ENCODE measurements around the gene UCKL1.
"Not testable (repeated sequence)": the region's sequence is repeated elsewhere in the genome, so short reads cannot be mapped to it uniquely, and the experiment has no call there.

The UCKL1 gene

DNA sequence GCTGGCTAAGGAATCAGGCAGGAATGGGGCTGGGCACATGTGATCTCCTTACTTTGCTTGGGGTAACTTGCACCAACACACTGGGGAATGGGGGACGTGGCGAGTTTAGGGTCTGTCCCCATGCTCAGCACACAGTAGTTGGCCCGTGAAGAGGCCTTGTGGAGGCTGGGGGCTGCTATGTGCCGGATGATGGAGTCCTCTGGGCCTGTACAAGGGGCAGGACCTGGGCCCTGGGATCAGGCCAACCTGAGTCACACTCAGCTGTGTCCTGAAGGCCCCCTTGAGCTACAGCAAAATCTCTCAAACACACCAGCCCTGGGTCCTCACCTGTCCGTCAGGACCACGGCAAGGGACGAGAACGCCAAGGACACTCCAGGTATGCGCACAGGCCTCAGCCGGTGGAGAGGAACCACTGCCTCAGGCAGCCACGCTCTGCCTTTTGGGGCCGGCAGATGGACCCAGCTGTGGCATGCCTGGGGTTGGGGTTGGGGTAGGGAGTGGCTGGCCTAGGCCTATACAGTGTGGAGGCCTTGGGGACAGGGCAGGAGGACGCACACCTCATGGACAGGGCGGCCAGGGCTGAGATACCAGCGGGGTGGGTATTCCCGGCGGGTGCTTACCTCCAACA, 11.1 kb downstream of the UCKL1 start:
- DNase-seq (ENCODE audit: insufficient read length, low spot score): no peak
- peak; percentile 79 for FAIRE-seq

DNA sequence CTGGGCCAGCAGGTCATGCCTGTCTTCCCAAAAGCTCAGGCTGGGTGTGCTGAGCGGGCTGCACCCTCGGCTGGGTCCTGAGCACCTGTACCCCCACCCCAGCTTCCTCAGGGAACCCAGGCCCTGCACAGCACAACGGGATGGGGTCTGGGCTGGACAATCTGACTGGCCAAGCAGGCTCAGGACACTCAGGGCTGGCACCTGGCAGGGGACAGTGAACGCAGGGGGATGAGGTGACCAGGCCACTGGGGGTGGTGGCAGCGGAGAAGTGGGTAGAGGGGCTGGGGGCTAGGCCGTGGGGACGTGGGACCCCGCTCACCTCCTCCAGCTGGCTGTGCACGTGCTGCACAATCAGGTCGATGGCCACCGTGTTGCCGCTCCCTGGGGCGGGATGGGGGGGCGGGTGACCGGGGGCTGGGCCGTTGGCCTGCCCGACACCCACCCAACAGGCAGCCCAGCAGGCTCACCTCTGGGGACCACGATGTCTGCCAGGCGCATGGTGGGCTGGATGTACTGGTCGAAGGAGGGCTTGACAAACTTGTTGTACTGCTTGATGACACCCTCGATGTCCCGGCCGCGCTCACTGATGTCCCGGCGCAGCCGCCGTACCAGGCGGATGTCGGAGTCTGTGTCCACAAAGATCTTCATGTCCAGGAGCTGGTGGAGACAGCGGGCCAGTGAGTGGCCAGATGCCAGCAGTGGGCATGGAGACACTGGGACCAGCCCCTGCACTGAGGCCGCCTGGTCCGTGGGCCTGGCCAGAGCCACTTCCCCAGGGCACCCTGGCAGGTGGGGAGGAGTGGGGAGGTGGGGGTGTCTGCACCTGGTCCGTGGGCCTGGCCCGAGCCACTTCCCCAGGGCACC, 11.9 kb downstream of the UCKL1 start:
- DNase-seq (ENCODE audit: insufficient read length, low spot score): no peak
- FAIRE-seq: peak; percentile 74

DNA sequence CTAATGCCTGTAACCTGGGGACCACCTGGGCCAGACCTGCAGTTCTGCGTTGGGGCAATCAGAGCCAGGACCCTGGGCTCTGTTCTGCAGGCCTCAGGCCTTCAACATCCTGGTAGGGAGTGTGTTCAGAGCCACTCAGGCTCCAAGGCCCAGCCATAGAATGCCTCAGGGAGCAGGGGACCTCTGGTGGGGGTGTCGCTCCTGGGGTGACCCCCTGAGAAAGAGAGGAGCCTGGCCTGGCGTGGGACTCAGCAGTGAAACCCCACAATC, 12.5 kb downstream of the UCKL1 start:
- no peak for DNase-seq (ENCODE audit: insufficient read length, low spot score)
- FAIRE-seq: no peak

DNA sequence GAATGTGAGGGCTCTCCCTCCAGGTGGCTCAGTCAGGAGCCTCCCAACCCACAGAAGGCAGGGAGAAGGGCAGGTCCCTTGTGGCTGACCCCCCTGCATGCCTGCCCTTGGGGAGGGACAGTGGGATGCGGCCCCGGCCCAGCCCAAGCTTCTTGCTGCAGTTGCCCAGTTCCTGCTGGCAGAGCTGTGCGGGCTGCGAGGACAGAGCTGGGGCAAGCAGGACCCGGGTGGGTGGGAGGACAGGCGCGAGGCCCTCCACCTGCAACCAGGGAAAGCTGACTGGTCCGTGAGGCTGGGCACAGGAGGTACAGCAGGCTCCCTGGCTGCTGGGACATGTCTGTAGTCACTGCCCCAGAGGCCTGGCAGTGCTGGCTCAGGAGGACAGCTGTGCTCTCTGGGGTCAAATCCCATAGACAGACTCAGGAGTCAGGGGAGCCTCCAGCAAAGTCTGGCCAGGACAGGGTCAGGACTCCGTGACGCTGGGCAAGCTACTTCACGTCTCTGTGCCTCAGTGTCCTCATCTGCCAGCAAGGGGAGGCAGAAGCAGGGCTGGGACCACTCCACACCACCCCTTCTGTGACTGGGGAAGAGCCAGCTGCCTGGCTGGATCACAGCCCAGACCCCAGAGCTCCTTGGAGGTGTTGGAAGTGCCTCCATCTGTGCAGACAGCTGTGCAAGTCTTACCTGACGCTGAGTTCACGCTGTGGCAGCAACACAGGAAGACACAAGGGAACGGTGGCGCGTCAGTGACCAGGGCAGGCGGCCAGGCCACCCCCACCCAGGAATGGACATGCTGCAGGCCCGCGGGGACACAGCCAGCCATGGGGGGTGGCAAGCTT, 13.0 kb downstream of the UCKL1 start:
- peak; percentile 78 for FAIRE-seq
- no peak for DNase-seq (ENCODE audit: insufficient read length, low spot score)

DNA sequence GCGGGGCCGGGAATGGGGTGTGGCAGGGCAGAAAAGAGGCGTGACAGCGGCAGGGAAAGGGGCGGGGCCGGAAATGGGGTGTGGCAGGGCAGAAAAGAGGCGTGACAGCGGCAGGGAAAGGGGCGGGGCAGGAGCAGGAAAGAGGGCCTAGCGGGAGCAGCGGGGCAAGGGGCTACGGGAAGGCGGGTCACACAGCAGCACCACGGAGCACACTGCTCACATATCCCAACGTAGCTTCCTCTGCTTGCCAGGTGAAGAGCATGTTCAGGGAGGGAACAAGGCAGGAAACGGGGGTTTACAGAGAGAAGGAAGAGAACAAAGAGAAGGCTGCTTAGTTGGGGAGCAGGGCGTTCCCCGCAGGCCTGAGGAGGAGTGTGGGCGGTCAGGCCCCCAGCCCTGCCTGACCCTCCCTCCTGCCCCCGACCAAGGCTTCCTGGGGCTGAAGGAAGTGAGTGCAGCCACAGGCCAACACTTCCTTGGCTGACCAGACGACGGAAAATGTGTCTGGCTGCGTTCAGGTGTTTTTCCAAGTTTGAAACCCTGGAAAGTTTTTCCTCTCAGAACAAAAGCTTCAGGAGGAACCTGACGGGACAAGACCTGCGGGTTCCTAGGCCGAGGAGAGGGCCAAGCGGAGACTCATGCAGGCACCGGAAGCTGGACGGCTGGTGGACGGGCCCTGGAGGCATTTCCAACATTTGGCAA, 13.8 kb downstream of the UCKL1 start:
- FAIRE-seq (peak; percentile 78), DNase-seq (ENCODE audit: insufficient read length, low spot score) (no peak)

DNA sequence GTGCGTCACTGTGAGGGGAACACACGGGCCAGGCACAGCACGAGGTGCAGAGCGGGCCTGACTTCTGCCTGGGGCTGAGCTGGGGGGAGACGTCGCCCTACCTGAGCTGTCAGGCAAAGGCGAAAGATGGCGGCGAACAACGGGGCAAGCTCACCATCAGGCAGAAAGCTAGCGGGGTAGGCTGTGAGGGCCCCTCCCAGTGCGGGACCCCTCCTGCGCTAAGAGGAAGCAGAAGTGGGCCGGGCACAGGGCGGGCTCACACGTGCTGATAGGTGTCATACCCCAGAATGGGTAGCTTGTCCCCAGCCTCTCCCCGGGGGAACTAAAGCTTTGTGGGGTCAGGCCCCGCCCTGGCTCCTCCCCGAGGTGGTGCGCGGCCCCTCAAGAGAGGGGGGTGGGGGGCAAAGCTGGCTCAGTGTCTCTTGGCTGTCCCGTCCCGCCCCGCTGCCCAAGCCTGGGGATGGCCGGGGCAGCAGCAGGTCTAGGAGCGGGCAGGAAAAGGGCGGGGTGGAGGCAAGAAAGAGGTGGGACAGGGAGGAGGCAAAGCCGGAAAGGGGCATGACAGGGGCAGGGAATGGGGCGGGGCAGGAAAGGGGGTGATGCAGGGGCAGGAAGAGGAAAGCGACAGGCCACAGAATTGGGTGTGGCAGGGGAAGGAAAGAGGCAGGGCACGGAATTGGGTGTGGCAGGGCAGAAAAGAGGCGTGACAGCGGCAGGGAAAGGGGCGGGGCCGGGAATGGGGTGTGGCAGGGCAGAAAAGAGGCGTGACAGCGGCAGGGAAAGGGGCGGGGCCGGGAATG, 14.7 kb downstream of the UCKL1 start:
- FAIRE-seq: peak; percentile 86
- DNase-seq (ENCODE audit: insufficient read length, low spot score): no peak

DNA sequence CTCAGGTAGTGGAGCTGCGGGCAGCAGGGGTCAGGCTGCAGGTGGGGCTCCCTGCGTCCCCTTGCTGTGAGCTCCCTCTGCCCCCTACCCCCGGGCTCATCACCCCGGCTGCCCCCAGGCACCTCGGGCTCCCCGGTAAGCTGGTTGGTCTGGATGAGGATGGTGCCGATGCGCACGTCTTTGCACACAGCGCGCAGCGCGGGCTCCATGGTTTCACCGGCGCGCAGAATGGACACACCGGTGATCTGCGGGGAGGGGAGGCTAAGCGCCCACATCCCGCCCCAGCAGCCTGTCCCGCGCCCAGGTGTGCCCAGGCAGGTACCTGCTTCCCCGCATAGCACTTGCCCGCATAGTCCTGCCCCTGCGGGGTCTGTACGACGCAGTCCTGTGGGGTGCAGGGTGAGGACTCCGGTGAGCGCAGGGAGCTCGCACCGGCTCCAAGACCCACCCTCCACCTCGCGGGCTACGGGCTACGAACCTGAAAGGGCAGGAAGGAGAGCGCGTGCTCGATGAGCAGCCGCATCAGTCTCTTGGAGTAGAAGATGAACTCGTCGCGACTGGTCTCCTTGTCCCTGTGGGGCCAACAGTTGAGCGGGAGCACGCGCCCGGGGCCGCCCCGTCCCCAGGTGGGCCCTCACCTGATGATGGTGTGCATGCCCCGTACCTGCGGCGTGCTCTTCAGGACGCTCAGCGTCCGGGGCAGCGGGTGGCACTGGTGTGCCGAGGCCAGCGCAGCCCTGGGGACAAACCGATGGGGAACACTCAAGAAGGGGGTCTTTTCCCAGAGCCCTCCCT, 15.5 kb downstream of the UCKL1 start:
- DNase-seq (ENCODE audit: insufficient read length, low spot score) (no peak), FAIRE-seq (peak; percentile 44)

DNA sequence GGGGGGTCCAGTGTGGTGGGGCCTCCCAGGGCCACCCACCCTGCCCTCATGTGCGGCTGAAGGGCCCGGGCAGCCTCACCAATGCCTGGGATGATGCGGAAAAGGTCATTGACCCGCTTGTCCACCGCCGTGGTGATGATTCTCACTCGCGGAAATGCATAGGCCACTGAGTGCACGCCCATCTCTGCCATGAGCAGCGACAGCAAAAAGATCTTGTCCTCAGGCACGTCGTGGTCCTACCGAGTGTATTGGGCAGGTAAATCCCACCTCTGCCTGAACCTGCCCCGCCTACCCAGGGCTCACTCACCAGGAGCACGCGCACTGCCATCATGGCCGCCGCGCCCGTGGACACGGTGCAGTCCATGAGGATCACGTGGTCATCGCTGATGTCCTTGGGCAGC, 16.1 kb downstream of the UCKL1 start:
- no peak for DNase-seq (ENCODE audit: insufficient read length, low spot score)
- peak; percentile 73 for FAIRE-seq

DNA sequence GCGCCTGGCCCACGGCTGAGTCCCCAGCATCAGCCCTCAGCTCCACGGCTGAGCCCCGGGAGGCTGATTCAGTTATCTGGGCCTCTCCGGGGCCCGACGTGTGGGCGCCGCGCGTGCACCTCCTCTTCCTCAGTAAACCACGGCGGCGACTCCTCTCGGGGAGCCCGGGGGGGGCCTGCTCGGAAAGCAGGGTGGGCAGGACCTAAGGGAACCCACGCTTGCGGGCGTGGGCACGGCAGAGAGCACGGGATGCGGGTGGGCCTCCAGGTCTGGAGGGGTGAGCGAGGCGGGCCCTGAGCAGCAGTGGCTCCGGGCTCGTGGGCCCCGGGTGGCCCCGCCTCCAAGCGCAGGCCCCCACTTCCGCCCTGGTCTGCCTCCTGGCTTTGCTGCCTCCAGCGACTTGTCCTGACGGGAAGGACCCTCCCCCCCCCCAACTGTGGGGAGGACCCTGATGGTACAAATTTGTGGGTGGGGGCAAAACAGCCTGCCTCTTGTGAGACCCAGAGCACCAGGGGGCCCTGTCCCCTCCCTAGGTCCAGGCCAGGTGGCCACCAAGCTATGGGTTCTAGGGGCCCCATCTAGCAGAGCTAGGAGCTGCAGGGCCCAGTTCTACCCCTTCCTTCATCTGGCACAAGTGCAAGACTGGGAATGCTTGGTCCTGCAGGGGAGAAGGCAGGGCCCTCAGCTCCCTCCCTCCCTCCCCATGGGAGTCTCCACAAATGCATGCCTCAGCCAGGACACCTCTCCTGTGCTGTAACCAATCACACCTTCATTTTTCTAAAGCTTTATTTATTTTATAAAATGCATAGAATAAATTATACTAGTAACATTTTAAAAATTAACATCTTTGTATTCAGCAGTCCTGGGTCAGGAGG, 16.9 kb downstream of the UCKL1 start:
- FAIRE-seq (no peak), DNase-seq (ENCODE audit: insufficient read length, low spot score) (no peak)

DNA sequence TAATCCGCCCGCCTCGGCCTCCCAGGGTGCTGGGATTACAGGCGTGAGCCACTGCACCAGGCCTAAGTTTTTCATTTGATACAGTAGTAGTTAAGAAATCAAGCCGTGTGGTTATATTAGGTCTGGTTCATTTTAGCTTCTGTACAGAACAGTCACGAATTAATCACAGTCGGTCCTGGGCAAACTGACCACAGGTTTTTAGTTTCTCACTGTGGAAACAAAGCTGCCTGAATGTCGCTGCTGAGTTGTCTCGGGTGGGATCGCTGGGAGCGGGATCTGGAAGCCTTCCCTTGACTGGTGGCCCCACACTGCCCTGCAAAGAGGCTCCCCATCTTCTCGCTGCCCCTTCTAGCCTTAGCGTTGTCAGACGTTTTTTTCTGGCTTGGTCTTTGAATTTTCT, 18.6 kb downstream of the UCKL1 start:
- no peak for FAIRE-seq

DNA sequence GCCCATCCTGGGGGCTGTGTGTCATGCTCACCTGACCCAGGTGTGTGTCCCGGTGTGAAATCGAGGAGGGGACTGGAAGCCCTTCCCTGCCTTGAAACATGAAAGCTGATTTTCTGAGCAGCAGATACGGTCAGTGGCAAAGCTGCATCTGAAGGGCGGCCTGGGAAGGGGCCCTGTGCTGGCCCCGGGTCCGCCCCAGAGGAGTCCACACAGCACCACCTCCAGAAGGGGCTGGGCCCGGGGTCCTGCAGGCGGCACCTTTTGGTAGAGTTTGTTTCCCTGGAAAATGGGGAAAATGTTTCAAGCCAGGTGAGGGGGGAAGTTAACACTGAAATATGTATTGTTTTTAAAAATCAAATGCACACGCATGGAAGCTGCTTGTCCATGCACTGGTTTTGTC, 20.8 kb downstream of the UCKL1 start:
- FAIRE-seq: no peak
- DNase-seq (ENCODE audit: insufficient read length, low spot score): no peak

More for the DNA sequence above, 18.6 kb downstream of the UCKL1 start:
- DNase-seq (ENCODE audit: insufficient read length, low spot score): no peak

DNA sequence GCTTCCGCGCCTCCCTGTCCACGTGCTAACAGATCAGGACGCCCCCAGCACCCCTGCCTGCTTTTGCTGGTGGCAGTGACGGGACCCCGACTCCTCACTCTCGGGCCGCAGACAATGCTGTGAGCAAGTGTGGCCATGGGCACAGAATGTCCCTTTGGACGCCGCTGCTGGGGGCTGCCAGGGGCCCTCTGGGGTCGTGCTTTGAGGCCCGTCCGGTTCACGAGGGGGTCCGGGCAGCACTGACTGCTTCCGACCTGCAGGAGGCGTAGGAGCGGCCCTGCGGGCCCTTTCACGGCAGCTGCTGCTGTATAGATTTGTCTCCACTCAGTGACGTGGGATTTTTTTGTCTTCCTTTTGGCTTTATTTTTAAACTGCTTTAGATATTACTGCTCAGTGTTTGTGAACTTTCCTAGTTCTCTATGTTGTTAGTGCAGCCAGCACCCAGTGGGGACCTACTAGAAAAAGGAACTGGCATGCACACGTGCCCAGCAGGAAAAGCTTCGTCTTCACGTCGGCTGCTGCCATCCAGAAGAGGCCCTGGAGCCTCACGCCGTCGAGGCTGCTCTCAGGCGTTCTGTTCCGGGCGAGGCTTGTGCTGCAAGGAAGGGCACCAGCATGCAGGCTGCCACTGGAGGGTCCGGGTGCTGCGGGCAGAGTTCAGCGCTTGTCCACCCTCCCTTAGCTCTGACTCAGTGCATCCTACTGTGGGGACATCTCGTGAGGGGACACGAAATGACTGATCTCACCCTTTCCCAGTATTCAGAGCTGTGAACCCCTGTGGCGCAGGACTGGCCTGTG, 21.7 kb downstream of the UCKL1 start:
- no peak for FAIRE-seq
- no peak for DNase-seq (ENCODE audit: insufficient read length, low spot score)

DNA sequence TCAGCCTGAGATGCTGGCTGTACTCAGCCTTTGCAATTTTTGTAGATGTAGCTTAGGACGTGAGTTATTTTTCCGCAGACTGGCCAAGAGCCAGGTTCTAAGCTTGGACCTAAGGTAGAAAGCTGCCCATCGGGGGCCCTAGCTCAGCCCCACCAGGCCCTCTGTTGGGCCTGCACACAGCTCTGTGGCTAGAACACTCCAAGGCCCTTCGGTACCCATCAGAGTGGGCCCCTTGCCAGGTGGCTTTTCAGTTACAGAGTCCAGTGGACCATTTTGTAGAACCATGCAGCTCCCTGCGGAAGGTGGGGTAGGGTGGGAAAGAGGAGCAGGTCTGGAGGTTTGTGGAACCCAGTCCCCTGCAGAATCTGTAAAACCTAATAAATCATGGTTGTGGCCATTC, 22.6 kb downstream of the UCKL1 start:
- DNase-seq (ENCODE audit: insufficient read length, low spot score) (no peak), FAIRE-seq (no peak)

DNA sequence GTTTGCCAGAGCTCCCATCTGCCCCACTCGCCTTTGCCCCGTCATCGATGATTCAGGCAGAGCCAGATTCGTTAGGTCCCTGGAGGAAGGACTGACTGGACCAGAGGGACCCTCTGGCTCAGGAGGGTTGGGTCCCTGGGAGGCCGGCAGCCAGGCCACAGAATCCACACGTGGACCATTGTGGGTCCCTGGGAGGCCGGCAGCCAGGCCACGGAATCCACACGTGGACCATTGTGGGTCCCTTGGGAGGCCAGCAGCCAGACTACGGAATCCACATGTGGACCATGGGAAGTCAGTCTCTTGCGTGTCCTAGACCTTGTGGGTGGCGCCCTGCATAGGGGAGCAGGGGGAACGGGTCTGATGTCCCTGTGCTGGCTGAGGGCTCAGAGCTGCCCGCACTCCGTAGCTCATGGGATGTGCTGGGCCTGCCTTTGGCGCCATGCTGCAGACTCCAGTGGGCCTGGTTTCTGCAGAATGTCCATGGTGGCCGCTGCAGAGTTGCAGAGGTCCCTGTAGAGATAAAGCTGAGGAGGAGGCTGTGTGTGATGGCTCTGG, 23.5 kb downstream of the UCKL1 start:
- FAIRE-seq (peak; percentile 59), DNase-seq (ENCODE audit: insufficient read length, low spot score) (no peak)

DNA sequence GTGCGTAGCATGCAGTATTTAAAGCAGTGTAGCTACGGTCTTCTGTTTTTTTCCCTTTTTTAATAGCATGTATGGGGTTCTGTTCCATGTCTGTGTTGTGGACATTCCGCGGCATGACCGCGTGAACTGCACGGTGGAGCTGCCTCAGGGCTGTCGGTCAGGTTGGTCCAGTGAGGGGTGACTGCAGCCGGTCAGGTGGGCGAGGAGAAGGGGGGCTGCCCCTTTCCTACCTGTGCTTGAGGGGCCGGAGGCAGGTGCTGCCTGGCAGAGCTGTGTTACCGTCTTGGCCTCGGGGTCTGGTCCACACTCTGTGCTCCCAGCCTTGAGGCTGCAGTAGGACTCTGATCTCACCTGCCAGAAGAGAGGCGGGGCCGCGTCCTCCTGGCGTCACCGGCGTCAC, 24.5 kb downstream of the UCKL1 start:
- DNase-seq (ENCODE audit: insufficient read length, low spot score) (no peak), FAIRE-seq (peak; percentile 74)

DNA sequence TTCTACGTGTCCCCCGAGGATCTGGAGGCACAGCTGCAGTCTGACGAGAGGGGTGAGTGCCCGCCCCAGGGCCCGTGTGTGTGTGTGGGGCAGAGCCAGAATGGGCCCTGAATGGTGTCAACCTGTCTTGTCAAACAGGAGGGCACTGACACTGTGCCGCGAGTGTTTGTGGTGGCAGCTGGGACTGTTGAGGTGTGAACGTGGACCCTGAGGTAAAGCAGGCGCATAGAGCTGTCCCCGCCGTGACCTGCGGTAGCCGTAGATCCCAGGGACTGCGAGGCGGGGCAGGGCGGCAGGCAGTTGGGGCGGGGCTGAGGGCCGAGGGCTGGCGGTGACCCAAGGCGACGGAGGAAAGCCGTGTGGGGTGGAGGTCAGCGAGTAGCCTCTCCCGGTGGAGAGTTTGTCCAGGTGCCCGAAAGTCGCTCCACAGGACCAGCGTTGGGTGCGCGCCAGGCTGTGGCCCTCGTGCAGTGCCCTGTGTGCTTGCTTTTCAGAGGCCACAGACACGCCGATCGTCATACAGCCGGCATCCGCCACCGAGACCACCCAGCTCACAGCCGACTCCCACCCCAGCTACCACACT, 25.2 kb downstream of the UCKL1 start:
- DNase-seq (ENCODE audit: insufficient read length, low spot score) (no peak), FAIRE-seq (no peak)

DNA sequence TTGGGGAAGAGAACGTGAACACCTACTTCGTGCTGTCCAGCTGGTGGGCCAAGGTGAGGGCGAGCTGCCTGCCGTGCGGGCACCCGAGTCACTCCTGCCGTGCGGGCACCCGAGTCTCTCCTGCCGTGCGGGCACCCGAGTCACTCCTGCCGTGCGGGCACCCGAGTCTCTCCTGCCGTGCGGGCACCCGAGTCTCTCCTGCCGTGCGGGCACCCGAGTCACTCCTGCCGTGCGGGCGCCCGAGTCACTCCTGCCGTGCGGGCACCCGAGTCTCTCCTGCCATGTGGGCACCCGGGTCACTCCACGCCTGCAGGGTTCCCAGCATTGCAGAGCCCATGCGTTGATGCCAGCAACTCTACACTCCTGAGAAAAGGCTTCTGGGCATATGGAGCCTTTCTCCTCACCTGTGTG, 26.7 kb downstream of the UCKL1 start:
- not testable (repeated sequence) for DNase-seq (ENCODE audit: insufficient read length, low spot score); FAIRE-seq

All from HTR-8/SVneo (cell line).